Body of pancreas (tissue), 4 donors: Measurements from ENCODE around the gene HES1.

ENCODE experiments used
- POLR2A ChIP-seq, 3 donors: fragments of 450-650 bp; IDR thresholded peaks; one replicate each; pipeline ENCODE4 v1.6.1; 2016; ENCODE audit warnings: antibody characterized with exemption in 3 of 3, mild to moderate bottlenecking in 2 of 3
- TF ChIP-seq, protein P1 (sequence below), 7 experiments: fragments of 450-650 bp in 4 of 7; fragments of 200-600 bp in 3 of 7; sonication (generic) in 3 of 7; IDR thresholded peaks; one replicate each; pipeline ENCODE4 v1.5.1; 2016 to 2019; ENCODE audit warnings: antibody characterized with exemption in 7 of 7

DNA sequence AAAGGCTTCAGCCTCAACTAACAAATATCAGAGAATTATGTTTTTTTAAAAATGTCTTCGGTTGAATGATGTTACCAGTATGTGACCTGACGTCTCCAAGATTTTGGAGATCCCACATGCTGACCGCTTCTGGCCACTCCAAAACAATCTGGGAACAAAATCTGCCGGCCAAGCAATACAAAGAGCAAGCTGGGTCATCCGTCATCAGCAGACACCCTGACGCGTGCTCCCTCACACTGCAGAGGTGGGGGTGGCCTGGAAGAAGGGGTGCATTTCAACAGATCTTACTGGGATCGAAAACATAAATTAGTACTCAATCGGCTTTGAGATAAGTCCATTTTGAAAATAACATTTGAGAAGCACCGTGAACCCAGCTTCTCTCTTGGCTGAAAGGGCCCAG is 33.6 kb downstream of the HES1 start:
- TF ChIP-seq, protein P1, sequence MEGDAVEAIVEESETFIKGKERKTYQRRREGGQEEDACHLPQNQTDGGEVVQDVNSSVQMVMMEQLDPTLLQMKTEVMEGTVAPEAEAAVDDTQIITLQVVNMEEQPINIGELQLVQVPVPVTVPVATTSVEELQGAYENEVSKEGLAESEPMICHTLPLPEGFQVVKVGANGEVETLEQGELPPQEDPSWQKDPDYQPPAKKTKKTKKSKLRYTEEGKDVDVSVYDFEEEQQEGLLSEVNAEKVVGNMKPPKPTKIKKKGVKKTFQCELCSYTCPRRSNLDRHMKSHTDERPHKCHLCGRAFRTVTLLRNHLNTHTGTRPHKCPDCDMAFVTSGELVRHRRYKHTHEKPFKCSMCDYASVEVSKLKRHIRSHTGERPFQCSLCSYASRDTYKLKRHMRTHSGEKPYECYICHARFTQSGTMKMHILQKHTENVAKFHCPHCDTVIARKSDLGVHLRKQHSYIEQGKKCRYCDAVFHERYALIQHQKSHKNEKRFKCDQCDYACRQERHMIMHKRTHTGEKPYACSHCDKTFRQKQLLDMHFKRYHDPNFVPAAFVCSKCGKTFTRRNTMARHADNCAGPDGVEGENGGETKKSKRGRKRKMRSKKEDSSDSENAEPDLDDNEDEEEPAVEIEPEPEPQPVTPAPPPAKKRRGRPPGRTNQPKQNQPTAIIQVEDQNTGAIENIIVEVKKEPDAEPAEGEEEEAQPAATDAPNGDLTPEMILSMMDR (IDR thresholded peaks at IDR 0.05): no peak
- no peak for TF ChIP-seq POLR2A (IDR thresholded peaks at IDR 0.05)
